Measurements from ENCODE around the gene GRB10. TPM values are rescaled to one million over a fixed set of nuclear protein-coding genes. Genes with fewer than 3 reads are reported as not detected.

The GRB10 gene
- total and polyA plus RNA-seq, 2 of the 8 experiments (the other 6 are each of a cell fraction or from before 2014, with no cell fraction given): 35.7 to 97.0 TPM

DNA sequence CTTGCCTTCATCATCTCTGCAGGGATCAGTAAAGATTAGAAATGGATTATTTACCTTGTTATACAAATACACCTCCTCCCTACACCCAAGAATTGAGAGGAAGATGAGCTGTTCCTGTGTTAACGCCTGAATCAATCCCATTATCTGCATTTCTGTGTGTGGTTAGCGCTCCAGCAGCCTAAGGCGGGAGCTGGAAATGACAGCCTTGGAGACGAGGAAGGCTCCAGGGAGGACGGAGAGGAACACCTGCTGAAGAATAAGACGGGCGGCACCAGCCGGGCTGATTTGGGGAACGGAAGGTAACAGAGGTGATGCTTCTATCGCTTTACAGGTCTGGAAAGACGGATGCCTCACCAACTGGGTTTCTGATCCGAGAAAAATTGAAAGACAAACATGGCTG is 183.3 kb downstream of the GRB10 start (continued):
- TF ChIP-seq, protein P1, sequence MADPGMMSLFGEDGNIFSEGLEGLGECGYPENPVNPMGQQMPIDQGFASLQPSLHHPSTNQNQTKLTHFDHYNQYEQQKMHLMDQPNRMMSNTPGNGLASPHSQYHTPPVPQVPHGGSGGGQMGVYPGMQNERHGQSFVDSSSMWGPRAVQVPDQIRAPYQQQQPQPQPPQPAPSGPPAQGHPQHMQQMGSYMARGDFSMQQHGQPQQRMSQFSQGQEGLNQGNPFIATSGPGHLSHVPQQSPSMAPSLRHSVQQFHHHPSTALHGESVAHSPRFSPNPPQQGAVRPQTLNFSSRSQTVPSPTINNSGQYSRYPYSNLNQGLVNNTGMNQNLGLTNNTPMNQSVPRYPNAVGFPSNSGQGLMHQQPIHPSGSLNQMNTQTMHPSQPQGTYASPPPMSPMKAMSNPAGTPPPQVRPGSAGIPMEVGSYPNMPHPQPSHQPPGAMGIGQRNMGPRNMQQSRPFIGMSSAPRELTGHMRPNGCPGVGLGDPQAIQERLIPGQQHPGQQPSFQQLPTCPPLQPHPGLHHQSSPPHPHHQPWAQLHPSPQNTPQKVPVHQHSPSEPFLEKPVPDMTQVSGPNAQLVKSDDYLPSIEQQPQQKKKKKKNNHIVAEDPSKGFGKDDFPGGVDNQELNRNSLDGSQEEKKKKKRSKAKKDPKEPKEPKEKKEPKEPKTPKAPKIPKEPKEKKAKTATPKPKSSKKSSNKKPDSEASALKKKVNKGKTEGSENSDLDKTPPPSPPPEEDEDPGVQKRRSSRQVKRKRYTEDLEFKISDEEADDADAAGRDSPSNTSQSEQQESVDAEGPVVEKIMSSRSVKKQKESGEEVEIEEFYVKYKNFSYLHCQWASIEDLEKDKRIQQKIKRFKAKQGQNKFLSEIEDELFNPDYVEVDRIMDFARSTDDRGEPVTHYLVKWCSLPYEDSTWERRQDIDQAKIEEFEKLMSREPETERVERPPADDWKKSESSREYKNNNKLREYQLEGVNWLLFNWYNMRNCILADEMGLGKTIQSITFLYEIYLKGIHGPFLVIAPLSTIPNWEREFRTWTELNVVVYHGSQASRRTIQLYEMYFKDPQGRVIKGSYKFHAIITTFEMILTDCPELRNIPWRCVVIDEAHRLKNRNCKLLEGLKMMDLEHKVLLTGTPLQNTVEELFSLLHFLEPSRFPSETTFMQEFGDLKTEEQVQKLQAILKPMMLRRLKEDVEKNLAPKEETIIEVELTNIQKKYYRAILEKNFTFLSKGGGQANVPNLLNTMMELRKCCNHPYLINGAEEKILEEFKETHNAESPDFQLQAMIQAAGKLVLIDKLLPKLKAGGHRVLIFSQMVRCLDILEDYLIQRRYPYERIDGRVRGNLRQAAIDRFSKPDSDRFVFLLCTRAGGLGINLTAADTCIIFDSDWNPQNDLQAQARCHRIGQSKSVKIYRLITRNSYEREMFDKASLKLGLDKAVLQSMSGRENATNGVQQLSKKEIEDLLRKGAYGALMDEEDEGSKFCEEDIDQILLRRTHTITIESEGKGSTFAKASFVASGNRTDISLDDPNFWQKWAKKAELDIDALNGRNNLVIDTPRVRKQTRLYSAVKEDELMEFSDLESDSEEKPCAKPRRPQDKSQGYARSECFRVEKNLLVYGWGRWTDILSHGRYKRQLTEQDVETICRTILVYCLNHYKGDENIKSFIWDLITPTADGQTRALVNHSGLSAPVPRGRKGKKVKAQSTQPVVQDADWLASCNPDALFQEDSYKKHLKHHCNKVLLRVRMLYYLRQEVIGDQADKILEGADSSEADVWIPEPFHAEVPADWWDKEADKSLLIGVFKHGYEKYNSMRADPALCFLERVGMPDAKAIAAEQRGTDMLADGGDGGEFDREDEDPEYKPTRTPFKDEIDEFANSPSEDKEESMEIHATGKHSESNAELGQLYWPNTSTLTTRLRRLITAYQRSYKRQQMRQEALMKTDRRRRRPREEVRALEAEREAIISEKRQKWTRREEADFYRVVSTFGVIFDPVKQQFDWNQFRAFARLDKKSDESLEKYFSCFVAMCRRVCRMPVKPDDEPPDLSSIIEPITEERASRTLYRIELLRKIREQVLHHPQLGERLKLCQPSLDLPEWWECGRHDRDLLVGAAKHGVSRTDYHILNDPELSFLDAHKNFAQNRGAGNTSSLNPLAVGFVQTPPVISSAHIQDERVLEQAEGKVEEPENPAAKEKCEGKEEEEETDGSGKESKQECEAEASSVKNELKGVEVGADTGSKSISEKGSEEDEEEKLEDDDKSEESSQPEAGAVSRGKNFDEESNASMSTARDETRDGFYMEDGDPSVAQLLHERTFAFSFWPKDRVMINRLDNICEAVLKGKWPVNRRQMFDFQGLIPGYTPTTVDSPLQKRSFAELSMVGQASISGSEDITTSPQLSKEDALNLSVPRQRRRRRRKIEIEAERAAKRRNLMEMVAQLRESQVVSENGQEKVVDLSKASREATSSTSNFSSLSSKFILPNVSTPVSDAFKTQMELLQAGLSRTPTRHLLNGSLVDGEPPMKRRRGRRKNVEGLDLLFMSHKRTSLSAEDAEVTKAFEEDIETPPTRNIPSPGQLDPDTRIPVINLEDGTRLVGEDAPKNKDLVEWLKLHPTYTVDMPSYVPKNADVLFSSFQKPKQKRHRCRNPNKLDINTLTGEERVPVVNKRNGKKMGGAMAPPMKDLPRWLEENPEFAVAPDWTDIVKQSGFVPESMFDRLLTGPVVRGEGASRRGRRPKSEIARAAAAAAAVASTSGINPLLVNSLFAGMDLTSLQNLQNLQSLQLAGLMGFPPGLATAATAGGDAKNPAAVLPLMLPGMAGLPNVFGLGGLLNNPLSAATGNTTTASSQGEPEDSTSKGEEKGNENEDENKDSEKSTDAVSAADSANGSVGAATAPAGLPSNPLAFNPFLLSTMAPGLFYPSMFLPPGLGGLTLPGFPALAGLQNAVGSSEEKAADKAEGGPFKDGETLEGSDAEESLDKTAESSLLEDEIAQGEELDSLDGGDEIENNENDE (IDR thresholded peaks at IDR 0.05; ENCODE audit: insufficient replicate concordance, low read length): no peak
- no peak for TF ChIP-seq MAX (IDR thresholded peaks at IDR 0.05)
- TF ChIP-seq, protein P2, sequence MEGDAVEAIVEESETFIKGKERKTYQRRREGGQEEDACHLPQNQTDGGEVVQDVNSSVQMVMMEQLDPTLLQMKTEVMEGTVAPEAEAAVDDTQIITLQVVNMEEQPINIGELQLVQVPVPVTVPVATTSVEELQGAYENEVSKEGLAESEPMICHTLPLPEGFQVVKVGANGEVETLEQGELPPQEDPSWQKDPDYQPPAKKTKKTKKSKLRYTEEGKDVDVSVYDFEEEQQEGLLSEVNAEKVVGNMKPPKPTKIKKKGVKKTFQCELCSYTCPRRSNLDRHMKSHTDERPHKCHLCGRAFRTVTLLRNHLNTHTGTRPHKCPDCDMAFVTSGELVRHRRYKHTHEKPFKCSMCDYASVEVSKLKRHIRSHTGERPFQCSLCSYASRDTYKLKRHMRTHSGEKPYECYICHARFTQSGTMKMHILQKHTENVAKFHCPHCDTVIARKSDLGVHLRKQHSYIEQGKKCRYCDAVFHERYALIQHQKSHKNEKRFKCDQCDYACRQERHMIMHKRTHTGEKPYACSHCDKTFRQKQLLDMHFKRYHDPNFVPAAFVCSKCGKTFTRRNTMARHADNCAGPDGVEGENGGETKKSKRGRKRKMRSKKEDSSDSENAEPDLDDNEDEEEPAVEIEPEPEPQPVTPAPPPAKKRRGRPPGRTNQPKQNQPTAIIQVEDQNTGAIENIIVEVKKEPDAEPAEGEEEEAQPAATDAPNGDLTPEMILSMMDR (IDR thresholded peaks at IDR 0.05; ENCODE audit: control extremely low read depth in 1 of 3, insufficient read depth in 1 of 3, low read depth in 1 of 3, low read length in 3 of 3): no peak
- TF ChIP-seq SP2 (IDR thresholded peaks at IDR 0.05; ENCODE audit: low read length): no peak
- no peak for TF ChIP-seq SP1 (IDR thresholded peaks at IDR 0.05; ENCODE audit: low read depth, low read length)
- TF ChIP-seq RAD21 (IDR thresholded peaks at IDR 0.05 in 1 of 2, conservative IDR thresholded peaks at IDR 0.05 in 1 of 2; ENCODE audit: low read depth in 2 of 2, low read length in 2 of 2): no peak
- no peak for TF ChIP-seq SIX5 (IDR thresholded peaks at IDR 0.05; ENCODE audit: low read depth, low read length)
- no peak for TF ChIP-seq BRCA1 (IDR thresholded peaks at IDR 0.05; ENCODE audit: low read depth, low read length)

Measured in H1 (cell line).